HG03066 (cell line): ENCODE results near the gene EHMT1.

Source experiments
- ATAC-seq: cut with Tn5 transposase; IDR thresholded peaks from one replicate; pipeline ENCODE4 v1.9.1; 2021; ENCODE audit warnings: low read depth; ENCODE audit not compliant: unreplicated experiment

Gene EHMT1

GRCh38 chr9:137618105-137619067, at the start of gene EHMT1:
EHMT1 (plus strand) TSS chr9:137619005; CDS start chr9:137619029, 24 bp downstream.
- peak; percentile 50 for ATAC-seq

DNA sequence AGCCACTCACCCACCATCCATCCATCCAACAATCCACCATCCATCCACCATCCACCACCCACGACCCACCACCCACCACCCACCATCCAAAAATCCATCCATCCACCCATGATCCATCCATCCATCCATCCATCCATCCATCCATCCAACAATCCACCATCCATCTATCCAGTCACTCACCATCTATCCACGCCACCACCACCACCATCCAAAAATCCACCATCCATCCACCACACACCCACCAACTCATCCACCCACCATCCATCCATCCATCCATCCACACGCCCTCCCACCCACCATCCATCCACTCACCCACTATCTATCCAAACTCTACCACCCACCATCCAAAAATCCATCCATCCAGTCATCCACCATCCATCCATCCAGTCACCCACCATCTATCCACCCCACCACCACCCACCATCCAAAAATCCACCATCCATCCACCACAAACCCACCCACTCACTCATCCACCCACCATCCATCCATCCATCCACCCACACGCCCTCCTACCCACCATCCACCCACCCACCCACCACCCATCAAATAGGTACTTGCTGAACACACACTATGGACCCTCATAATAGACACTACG, 49.1 kb upstream of the EHMT1 start:
- ATAC-seq: no peak

DNA sequence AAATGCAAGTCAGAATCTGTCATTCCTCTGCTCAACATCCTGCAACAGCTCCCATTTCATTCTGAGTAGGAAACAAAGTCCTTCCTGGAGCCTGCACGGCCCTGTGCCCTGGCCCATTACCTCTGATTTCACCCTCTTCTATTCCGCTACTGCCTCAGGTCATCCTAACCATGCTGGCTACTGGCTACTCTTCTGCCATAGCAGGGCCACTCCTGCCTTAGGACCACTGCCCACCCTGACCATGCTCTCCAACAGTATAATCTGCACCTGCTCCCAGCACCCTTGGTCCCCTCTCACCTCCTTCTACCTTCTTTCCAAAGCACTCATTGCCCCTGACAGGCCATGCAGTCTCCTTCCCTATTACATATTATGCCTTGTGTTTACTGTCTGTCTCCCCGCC, 48.2 kb upstream of the EHMT1 start:
- ATAC-seq: no peak

DNA sequence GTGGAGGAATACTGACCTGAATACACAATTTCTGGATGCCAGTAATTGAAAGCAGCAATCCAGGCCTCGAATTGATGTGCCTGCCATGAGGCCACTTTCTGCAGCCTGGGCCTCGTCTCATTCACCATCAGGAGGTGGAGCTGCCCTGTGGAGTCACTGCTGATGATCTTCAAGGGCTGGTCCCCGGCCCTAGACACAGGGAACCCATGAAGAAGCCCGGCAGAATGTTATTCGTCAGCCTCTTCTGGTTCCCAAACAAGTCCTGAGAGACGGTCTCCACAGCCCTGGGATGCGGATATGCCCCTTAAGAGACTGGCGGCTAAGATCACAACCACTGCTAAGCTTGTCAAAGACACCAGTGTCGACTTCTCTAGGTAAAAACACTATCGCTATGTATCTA, 44.6 kb upstream of the EHMT1 start:
- ATAC-seq: no peak

GRCh38 chr9:137575364-137575715, 43.5 kb upstream of the EHMT1 start:
- no peak for ATAC-seq

- no peak for ATAC-seq
Measured at GRCh38 chr9:137575716-137576411, 42.9 kb upstream of the EHMT1 start.

DNA sequence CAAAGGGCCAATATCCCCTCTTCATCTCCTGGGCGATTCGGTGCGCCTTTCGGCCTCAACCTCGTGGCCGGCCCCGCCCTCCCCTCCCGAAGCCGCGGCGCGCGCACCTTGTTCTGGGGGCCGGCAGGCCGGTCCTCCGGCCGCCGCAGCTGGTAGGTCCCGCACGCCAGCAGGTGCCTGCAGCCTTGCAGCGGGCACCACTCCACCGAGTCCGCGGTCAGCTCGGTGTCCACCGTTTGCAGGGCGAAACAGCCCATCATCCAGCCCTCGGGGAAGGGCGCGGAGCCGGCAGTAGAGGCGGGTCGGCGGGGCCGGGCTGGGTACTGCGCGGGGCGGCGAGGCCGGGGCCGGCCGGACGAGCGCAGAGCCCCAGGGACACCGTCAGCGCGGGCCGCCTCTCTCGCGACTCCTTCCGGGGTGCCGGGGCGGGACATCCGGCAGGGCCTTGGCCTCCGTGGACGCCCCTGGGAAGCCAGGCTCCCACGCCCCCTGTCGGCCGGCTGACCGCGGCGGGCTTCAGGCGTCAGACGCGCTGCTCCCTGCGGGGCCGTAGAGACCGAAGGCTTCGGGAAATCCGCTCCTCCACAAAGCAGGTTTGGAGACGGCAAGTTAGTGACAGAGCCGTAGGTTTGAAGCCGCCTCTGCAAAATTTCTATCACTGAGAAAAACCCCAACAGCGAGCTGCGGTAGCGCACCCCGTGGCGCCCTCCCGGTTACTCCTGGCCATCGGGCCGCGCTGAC, 40.1 kb upstream of the EHMT1 start, which contains the start of gene DPH7:
TSS of gene DPH7 (minus strand) at position 408 of the 741 bp plus-strand sequence. CDS start at position 260, 148 bp downstream.
- ATAC-seq: peak; percentile 78

DNA sequence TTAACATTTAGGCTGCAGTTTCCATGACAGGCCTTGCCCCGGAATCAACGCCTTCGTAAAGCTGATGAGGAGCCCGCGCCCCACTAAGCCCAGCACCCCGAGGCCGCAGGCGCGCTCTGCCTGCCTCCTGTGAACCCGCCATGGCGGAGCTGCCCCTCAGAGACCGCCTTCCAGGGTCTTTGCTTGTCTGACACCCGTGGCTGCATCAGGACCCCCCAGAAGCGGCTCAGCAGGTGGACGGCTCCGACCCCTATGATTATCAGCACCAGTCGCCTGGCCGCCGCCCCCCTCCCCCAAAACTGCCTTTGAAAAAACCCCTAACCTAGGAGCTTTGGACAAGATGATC, 39.6 kb upstream of the EHMT1 start:
- ATAC-seq: no peak

- ATAC-seq: no peak
Measured at GRCh38 chr9:137580209-137580953, 38.4 kb upstream of the EHMT1 start.

- no peak for ATAC-seq
Measured at GRCh38 chr9:137580954-137581322, 37.9 kb upstream of the EHMT1 start.

DNA sequence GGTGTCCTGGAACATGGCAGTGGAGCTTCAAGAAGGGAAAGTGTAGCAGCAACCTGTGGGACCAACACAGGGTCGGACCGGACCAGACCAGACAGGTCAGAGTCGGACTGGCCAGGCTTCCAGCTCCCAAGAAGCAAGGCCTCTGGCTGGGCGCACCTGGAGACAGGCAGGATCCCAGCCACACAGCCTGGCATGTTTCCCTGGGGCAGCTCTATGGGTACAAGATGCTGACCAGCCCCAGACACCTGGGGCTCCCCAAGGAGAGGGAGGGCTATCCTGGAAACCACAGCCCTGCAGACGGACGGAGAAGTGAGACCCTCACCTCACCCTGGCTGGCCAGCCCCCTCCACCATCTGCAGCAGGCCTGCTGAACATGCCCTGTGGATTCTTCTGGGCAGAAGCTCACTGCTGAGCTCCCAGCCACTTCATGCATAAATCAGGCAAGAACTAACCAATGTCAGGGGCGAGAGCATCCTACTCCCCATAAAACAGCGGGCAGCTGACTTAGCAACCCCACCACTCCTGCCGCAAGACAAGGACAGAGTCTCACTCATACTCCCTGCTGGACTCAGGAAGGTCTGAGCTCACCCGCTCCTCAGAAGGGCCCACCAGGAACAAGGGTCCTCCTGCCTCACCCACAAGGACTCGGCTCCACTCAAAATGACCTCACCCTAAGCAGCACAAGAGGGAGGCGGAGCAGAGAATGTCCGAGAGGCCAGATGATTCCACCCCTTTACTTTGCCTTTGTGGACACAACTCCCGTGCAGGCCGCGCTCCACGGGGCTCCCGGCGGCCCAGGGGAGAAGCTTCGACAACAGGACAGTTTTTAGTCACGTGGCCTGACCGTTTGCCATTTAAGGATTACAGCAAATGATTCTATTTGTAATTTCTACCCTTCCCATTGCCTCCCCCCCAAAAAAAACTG, 37.2 kb upstream of the EHMT1 start:
- ATAC-seq: no peak

GRCh38 chr9:137582286-137582860, 36.4 kb upstream of the EHMT1 start:
- ATAC-seq: no peak

DNA sequence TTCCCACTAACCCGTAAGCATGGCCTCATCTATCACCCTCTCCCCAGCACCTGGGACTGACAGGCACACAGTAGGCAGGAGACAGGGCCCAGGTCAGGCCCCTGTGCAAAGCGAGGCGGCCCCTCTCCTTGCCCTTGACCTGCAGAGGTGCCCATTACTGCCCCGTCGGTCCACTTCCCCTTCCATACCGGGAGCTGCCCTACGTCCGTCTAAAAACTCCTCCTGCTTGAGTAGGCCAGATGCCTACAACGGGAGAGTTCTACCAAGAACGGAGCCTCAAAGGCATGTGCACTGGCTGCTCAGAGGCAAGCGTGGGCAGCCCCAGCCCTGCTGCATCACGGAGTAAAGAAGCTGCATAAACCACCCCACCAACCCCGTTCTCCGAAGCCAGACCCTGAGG, 35.5 kb upstream of the EHMT1 start:
- no peak for ATAC-seq

- no peak for ATAC-seq
Measured at GRCh38 chr9:137583957-137584356, 34.8 kb upstream of the EHMT1 start.

DNA sequence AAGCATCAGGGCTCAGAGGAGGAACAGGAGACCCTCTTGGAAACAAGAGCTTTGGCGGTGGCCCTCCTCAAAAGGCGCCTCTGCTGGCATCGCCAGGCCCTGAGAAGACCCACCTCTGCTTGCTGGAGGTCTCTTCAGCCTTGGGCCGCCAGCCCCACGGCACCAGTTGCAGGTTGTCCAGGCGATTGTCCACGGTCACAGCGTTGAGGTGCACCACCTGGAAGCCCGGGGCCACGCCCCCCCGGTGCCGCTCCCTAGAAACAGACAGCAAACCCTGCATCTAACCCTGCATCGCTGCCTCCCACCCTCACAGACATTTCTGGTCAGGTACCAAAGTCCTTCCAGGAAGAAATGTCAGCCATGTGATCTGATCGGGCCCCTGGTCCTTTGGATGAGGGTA, 32.0 kb upstream of the EHMT1 start:
- no peak for ATAC-seq

DNA sequence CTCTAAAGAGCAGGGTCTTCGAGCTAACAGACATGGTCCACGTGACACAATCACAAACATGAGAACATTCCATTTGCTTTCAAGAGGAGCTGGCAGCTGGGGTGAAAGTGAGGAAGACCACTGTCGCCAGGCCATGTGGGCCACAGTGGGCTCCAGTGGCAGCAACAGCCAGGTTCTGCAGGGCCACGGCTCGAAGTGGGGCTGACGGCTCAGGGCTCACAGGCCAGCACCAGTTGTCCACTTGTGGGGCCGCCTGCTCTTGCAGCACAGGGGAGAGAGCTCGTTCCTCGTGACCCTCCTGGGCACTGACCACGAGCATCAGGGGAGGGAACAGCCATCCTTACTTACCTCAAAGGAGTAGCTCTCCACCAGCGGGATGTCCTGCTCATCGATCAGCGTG, 30.5 kb upstream of the EHMT1 start:
- no peak for ATAC-seq

GRCh38 chr9:137588891-137589290, 29.9 kb upstream of the EHMT1 start:
- ATAC-seq: no peak

- peak; percentile 2 for ATAC-seq
Measured at GRCh38 chr9:137589441-137590122, 29.2 kb upstream of the EHMT1 start.
